HG03558 (cell line): ENCODE results near the gene ZBTB9.

Experiments
- ATAC-seq: cut with Tn5 transposase; IDR thresholded peaks from one replicate; pipeline ENCODE4 v1.9.1; 2021; ENCODE audit warnings: moderate number of reproducible peaks; ENCODE audit not compliant: unreplicated experiment; ENCODE audit errors: extremely low read depth

ZBTB9 gene

DNA sequence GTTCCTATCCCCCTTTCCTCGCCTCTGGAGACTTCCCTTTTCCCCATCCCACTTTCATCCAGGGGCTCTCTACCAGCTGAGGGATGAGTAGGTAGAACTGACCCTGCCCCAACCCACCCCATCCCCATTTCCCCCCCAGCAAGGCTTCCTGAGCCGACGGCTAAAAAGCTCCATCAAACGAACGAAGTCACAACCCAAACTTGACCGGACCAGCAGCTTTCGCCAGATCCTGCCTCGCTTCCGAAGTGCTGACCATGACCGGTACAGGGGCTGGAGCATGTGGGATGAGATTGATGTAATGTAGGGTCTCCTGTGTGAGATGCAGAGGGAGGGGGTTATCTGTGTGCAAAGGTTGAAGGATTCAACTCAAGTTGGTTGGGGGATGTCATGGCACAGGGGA is 21.8 kb upstream of the ZBTB9 start:
- ATAC-seq, result no peak

DNA sequence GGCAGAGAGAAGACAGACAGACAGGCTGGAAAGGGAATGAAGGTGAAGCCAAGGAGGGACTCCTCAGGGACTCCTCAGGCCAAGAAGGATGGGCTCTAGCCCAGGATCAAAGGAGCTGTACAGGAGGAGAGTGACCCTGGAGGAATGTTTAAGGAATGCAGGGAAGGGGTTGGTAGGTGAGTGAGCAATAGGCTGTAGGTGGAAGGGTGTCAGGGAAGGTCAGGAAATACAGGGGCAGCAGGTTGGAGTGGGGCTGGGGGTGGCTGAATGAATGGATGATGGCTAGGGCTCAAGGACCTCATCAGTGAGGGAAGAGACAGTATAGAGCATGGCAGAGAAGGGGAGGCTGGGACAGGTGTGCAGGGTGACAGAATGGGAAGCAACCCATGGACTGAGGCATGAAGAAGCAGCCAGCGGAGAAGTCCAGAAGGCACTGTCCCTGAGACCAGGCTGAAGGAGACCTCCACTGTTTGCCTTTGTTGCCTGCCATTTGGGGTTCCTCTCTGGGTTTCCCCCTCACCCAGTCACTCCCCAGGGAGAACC is 21.3 kb upstream of the ZBTB9 start:
- ATAC-seq, result no peak

DNA sequence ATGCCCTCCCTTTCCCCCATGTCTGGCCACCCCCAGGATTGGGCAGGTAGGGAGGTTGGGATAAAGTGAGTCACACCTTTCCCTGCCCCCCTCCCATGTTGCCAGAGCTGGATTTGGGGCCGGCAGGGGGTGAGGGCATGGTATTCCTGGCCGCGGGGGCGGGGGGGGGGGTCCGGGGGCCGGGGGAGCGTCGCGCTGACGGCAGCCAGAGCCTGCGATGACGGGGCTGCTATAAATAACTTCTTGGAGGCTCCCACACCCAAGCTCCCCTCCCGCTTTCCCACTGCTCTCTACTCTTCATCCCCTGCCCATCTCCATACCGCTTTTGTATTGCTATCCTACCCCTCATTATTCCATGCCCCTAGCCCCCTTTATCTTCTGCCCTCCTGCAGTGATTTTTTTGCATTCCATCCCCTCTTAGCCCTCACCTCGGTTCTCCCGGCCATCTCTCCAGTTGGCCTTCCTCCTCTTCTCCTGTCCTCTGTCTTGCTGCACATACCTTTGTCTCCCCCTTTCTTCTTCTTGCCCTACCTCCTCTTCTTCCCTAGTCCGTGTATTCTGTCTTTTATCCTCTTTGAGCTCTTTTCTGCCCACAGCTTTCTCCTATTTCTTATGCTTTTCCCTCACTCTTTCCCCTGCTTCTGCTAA is 20.7 kb upstream of the ZBTB9 start:
- ATAC-seq, result no peak

DNA sequence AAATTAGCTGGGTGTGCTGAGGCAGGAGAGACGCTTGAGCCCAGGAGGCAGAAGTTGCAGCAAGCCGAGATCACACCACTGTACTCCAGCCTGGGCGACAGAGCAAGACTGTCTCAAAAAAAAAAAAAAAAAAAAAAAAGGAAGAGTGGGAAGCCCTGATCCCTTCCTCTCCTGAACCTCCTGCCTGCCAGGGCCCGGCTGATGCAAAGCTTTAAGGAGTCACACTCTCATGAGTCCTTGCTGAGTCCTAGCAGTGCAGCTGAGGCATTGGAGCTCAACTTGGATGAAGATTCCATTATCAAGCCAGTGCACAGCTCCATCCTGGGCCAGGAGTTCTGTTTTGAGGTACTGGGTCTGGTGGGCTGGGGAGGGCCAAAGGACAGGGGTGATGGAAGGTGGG is 19.4 kb upstream of the ZBTB9 start:
- ATAC-seq, result no peak

DNA sequence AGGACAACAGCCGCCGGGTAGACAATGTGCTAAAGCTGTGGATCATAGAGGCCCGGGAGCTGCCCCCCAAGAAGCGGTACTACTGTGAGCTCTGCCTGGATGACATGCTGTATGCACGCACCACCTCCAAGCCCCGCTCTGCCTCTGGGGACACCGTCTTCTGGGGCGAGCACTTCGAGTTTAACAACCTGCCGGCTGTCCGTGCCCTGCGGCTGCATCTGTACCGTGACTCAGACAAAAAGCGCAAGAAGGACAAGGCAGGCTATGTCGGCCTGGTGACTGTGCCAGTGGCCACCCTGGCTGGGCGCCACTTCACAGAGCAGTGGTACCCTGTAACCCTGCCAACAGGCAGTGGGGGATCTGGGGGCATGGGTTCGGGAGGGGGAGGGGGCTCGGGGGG is 16.7 kb upstream of the ZBTB9 start:
- no peak for ATAC-seq

DNA sequence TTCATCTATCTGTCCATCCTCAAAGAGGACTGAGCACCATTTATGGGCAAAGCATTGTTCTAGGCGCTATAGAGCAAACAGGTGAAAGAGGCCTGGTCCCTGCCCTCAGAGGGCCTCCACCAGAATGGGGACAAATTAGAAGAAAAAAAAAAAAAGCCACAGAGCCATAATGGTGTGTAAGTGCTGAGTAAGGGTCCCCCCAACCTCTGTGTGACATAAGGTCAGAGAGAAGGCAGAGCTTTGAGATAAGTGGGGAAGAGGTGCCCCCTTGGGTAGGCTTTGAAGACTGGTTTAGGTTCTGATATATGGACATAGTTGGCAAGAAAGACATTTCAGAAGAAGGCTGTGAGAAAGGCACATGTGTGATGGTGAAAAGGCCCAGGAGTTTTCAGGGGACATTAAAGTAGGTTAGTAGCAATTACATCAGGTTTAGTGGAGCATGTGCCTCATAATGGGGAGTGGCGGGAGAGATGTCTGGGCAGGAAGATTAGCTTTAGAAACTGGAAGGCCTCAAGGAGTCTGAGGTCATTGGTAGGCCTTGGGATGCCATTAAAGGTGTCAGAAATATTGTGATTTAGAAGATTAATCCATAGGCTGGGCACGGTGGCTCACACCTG is 15.3 kb upstream of the ZBTB9 start:
- ATAC-seq, result no peak

DNA sequence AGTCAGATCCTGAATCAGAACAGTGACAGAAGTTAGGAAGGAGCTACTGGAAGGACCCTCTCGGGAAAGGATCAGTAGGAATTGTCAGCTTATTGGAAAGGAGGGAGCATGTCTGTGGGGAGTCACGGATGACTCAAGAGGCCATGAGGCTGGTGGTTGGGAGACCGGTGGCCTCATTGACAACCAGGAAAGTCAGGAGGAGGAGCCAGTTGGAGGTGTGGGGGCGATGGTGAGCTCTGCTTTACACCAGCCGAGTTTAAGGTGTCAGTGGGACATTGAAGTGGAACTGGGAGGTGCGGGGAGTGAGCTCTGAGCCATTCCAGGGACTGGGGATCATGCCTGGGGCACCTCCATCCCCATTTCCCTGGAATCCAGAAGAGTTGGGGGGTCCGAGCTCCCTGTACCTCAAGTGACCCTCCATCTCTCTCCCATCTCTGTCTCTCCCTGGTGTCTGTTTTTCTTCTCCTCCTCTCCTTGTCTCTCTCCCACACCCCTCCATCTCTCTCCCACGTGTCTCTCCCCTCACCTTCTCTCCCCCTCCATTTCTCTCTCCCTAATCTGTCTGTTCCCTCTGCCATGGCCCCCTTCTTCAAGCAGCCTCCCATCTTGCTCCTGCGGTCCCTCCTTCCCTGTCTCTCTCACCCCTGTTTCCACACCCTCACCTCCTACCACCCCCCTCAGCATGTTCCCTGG is 14.3 kb upstream of the ZBTB9 start:
- no peak for ATAC-seq

DNA sequence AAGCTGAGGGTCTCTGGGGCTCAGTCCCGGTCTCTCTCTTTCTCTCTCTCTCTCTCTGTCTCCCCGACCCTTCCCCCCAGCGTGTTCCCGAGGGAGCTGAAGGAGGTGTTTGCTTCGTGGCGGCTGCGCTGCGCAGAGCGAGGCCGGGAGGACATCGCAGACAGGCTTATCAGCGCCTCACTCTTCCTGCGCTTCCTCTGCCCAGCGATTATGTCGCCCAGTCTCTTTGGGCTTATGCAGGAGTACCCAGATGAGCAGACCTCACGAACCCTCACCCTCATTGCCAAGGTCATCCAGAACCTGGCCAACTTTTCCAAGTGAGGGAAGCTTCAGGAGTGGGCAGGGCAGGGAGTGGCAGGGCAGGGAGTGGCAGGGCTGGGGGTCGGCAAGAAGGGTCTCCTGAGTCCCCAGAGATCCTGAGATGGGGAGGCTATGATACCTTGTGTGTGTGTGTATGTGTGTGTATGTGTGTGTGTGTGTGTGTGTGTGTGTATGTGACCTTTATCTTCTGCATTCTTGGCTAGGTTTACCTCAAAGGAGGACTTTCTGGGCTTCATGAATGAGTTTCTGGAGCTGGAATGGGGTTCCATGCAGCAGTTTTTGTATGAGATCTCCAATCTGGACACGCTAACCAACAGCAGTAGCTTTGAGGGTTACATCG is 13.6 kb upstream of the ZBTB9 start:
- ATAC-seq, result no peak

DNA sequence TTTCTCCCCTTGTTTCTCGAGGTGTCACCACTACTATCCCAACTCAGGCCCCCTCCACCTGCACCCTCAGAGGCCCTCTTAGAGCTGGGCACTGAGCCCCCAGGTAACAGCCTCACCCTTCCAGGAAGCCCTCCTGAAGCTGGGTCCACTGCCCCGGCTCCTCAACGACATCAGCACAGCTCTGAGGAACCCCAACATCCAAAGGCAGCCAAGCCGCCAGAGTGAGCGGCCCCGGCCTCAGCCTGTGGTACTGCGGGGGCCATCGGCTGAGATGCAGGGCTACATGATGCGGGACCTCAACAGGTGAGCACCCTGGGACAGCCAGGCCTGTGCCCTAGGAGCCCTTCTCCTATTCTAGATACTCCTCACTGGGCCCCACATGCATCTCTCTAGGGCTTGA is 12.9 kb upstream of the ZBTB9 start:
- no peak for ATAC-seq

DNA sequence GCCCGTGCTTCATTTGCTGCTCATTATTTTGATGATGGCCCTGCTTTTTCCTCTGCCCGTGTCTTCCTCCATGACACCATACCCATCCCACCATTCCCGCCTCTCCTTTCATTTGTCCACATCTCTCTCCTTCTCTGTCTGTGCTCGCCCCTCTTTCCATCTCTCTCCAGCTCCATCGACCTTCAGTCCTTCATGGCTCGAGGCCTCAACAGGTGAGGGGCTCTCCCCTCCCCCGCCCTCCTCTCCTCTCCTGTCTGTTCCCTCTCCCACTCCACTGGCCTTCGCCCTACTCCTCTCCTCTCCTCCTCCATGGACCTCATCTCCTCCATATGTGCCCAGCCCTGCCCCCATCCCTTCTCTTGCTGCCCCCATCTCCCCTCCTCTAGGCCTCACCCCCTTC is 12.1 kb upstream of the ZBTB9 start:
- no peak for ATAC-seq

DNA sequence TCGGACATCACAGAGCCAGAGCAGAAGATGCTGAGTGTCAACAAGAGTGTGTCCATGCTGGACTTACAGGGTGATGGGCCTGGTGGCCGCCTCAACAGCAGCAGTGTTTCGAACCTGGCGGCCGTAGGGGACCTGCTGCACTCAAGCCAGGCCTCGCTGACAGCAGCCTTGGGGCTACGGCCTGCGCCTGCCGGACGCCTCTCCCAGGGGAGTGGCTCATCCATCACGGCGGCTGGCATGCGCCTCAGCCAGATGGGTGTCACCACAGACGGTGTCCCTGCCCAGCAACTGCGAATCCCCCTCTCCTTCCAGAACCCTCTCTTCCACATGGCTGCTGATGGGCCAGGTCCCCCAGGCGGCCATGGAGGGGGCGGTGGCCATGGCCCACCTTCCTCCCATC is 11.4 kb upstream of the ZBTB9 start:
- no peak for ATAC-seq

DNA sequence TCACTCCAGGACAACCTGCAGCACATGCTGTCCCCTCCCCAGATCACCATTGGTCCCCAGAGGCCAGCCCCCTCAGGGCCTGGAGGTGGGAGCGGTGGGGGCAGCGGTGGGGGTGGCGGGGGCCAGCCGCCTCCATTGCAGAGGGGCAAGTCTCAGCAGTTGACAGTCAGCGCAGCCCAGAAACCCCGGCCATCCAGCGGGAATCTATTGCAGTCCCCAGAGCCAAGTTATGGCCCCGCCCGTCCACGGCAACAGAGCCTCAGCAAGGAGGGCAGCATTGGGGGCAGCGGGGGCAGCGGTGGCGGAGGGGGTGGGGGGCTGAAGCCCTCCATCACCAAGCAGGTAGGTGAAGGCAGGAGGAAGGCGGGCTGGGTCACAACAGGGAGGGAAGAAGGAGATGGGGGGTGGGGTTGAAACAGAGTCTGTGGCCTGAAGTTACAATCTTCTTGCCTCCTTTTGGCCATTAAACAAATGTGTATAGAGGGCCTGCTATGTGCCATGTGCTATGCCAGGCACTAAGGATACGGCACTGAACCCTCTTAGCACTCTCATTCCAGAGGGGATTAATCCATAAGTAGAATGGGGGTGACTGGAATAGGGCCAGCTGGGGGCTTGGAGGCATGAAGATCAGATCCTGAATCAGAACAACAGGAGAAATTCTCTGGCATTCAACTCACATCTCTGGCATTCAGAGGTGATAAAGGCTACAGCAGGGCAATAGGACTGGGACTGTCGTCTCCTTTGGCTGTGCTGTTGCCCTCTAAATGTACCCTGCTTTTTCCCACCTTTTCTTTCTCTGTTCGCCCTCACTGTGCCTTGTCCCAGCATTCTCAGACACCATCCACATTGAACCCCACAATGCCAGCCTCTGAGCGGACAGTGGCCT is 10.5 kb upstream of the ZBTB9 start:
- no peak for ATAC-seq

DNA sequence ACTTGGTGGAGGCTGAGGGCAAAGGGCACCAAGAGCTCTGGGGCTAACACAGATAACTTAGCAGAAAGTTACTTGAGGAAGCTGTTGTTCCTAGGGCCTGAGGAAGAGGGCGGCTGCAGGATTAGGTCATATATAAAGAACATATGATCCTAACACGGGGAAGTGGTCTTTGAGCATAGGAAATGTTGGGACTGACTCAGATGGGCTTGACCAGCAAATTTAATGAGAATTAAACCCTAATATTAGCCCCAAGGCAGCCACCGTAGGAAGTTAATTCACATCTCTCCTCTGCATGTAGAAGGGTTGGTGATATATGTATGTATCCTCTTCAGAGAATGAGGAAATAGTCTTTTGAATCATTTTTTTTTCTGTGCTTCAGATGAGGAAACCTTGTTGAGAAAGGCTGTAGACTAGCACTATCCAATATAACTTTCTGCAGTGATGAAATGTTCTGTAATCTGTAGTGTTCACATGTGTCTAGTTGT is 9.2 kb upstream of the ZBTB9 start:
- no peak for ATAC-seq

DNA sequence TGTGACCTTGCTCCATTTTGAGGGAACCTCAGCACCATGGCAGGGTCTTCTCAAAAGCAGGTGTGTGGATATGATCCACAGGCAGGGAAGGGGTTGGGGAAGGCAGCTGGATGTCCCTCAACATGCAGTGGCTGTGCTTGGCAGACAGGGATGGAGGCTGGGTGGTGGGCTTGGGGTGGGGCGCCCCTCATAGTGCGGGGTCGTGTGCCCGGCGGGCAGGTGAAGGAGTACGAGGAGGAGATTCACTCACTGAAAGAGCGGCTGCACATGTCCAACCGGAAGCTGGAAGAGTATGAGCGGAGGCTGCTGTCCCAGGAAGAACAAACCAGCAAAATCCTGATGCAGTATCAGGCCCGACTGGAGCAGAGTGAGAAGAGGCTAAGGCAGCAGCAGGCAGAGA is 8.0 kb upstream of the ZBTB9 start:
- ATAC-seq, result no peak

DNA sequence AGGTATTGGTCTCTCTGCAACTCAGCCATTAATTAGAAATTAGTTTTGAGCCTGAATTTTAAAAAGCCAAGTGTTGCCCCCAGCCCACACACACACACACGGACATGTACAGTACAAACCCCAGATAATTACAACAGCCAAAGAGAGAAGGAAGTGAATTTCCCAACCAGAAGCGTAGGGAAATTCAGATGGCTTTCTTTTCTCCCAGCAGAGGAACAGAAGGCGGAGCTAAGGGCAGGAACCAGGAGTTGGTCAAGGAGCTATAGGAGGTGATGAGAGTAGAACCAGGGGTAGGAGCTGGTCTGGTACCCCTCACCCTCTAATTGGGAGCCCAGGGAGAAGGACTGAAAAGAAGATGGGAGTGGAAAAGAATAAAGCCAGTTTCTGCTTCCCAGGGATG is 3.9 kb upstream of the ZBTB9 start:
- no peak for ATAC-seq

DNA sequence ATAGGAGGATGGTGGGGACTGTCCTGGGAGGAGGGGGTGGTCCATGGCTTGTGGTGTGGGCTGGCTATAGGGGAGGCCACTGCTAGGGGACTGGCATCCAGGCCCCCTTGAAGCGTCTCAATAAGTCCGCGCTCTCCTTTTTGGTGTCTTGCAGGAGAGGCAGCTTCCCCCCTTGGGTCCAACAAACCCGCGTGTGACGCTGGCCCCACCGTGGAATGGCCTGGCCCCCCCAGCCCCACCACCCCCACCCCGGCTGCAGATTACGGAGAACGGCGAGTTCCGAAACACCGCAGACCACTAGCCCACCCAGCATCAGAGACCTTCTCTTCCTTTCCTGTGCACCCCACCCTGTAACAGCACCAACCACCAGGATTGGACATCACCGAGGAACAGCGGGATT is 2.8 kb upstream of the ZBTB9 start:
- ATAC-seq, result no peak

DNA sequence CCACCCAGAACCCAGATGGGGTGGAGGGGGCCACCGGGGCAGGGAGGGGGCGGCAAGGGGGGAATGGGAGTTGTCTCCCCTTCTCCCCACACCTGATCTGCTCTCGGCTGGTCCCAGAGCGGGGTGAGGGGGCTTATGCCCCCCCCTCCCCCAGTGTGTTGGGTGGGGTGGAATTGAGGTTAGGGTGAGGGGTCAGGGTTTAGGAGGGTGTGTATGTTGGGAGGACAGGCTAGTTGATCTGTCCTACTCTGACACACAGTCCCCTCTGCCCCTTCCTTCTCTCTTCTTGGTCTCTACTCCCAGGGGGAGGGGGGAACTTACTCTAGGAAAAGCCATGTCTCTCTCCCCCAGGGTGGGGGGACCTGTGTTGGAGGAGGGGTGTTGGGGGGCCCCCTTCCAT is 1.9 kb upstream of the ZBTB9 start:
- ATAC-seq, result no peak

DNA sequence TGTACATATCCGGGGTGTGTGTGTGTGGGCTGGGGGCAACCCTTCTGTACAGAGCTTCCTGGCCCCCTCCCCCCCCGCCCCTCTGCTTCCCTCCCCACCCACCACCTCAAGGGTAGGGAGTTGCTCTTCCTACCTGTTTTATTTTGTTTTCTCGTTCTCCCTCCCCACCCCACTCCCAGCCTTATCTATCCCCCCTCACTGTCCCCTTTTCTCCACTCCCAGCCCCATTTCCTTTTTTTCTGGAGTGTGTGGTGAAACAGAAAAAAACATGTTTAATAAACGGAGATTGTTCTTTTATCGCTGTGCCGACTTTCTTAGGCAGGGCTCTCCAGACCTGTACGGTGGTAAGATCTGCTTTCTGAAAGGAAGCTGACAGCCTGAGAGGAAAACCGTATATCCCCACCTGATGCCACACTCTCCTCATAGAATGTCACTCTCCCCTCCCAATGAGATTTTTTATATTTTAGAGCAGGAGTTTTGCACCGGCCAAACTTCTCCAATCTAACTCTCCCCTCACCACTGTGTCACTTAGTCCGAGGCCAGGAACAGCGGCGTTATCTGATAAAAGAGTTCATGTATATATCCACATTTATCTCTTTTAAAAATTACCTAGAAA is 875 bp upstream of the ZBTB9 start:
- ATAC-seq, result no peak

DNA sequence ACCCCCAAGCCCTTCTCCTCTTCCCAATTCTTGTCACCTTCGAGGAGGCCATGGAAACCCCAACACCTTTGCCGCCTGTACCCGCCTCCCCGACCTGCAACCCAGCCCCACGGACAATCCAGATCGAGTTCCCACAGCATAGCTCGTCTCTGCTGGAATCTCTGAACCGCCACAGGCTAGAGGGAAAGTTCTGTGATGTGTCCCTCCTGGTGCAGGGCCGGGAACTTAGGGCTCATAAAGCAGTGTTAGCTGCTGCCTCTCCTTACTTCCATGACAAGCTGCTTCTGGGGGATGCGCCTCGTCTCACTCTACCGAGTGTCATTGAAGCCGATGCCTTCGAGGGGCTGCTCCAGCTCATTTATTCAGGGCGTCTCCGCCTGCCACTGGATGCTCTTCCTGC is 675 bp downstream of the ZBTB9 start:
- no peak for ATAC-seq

DNA sequence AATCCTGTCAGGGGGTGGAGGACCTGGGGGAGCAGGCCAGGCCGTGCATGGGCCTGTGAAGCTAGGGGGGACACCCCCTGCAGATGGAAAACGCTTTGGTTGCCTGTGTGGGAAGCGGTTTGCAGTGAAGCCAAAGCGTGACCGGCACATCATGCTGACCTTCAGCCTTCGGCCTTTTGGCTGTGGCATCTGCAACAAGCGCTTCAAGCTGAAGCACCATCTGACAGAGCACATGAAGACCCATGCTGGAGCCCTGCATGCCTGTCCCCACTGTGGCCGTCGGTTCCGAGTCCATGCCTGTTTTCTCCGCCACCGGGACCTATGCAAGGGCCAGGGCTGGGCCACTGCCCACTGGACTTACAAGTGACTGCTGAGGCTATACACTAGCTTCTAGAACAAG is 1.8 kb downstream of the ZBTB9 start:
- ATAC-seq, result no peak
